ENCODE results near the gene BMPR1A. TPM values are rescaled to one million over a fixed set of nuclear protein-coding genes. Genes with fewer than 3 reads are reported as not detected.

Gene BMPR1A
- total and polyA plus RNA-seq, 4 experiments from 2014 or later: 4.7 to 21.0 (median 10.4) TPM

DNA sequence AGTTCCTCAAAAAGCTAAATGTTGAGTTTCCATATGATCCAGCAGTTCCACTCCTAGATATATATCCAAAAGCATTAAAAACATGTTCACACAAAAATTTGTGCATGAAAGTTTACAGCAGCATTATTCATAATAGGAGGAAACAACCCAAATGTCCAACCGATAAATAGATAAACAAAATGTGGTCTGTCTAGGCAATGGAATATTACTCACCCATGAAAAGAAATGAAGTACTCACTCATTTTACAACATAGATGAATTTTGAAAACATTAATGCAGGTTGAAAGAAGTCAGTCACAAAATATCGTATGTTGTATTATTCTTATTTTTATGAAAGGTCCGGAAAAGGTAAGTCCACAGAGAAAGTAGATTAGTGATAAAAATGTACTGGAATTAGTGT is 34.0 kb downstream of the BMPR1A start:
- H3K27ac Mint-ChIP-seq: no peak overlapping the region
- no peak for DNase-seq
- no peak overlapping the region for H3K4me3 Mint-ChIP-seq
- H3K9me3 ChIP-seq (ENCODE audit: control insufficient read depth in 1 of 2, low read length in 2 of 2): no peaks in the 10 kb centered on the region
- H3K4me1 Mint-ChIP-seq: peaks cover 0 to 10% (median 5%) of the 10 kb centered on the region in 4 donors
- no peaks in the 10 kb centered on the region for H3K4me1 ChIP-seq (ENCODE audit: insufficient read depth, low read length)
- H3K9me3 Mint-ChIP-seq: peaks cover 0 to 7% (median 0%) of the 10 kb centered on the region in 8 donors
- no peaks in the 10 kb centered on the region for H3K36me3 ChIP-seq (ENCODE audit: insufficient read depth, low read length)
- CTCF ChIA-PET (ENCODE audit: partially characterized antibody): interaction anchor here (0.7 kb wide), 1 partner anchor 343 kb away, joined by 3 read pairs; no protein-coding TSS in a partner anchor
- no peaks in the 10 kb centered on the region for H3K27me3 ChIP-seq (ENCODE audit: insufficient read depth, low read length)
- intact Hi-C loops (cut with micrococcal nuclease): no loop called here
- no peak overlapping the region for H3K27ac ChIP-seq (ENCODE audit: low read depth, low read length)
- POLR2A ChIA-PET (ENCODE audit: partially characterized antibody): no interaction called here
- no peaks in the 10 kb centered on the region for H3K27me3 Mint-ChIP-seq
- peaks cover 2 to 8% of the 10 kb centered on the region in 2 donors for H3K36me3 Mint-ChIP-seq
- no peak overlapping the region for H3K4me3 ChIP-seq (ENCODE audit: low read length in 2 of 2)

DNA sequence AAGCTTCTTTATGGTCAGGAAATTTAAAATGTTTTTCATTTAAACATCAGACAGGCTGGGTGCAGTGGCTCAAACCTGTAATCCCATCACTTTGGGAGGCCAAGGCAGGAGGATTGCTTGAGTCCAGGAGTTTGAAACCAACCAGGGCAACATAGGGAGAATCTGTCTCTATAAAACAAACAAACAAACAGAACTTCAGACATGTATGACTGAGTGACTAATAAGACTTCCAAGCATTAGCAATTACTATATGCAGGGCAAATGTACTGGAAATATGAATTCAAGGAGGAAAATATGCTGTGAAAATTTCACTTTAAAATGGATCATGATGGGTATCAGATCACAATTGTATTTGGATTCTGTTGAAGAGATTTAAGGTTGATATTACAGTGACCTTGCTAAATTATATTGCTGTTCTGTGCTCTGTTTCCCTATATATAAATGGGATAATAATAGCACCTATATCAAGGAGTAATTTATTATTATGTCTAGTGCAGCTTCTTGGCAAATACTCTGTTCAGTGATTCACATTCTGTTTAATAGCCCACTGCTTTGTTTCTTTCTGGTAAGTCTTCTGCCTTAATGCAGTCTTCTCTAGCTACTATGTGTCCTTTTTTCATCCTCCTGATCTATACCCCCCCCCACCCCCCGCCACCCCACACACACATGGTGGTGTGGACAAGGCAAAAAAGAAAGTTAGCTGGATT is 36.2 kb downstream of the BMPR1A start:
- Mint-ChIP-seq H3K27me3 (no peaks in the 10 kb centered on the region), H3K4me3 (no peak overlapping the region), H3K36me3 (peaks cover 0 to 1% of the 10 kb centered on the region in 2 donors), H3K4me1 (peaks cover 3 to 12% (median 7%) of the 10 kb centered on the region in 4 donors), H3K9me3 (peaks cover 0 to 3% (median 0%) of the 10 kb centered on the region in 8 donors), H3K27ac (peak overlapping the region in 3 of 7 donors; percentile 36 to 60 (median 50))
- DNase-seq: no peak
- Histone ChIP-seq H3K27me3 (ENCODE audit: insufficient read depth, low read length) (no peaks in the 10 kb centered on the region), H3K4me1 (ENCODE audit: insufficient read depth, low read length) (no peaks in the 10 kb centered on the region), H3K27ac (ENCODE audit: low read depth, low read length) (no peak overlapping the region), H3K36me3 (ENCODE audit: insufficient read depth, low read length) (no peaks in the 10 kb centered on the region), H3K4me3 (ENCODE audit: low read length in 2 of 2) (no peak overlapping the region), H3K9me3 (ENCODE audit: control insufficient read depth in 1 of 2, low read length in 2 of 2) (no peaks in the 10 kb centered on the region)
- intact Hi-C loops (cut with micrococcal nuclease): no loop called here
- POLR2A ChIA-PET (ENCODE audit: partially characterized antibody): no interaction called here
- CTCF ChIA-PET (ENCODE audit: partially characterized antibody): no interaction called here

DNA sequence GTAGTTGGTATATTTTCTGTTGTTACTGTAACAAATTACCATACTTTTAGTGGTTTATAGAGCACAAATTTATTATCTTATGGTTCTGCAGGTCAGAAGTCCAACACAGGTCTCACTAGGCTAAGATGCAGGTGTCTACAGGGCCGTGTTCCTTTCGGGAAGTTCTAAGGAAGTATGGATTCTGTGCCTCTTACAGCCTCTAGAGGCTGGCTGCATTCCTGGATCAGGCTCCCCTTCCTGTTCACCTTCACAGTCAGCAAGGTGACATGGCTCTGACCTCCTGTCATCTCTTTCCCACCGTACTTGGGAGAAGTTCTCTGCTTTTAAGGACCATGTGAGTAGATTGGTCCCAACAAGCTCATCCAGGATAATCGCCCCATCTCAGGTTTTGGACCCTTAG is 37.3 kb downstream of the BMPR1A start:
- DNase-seq: no peak
- Mint-ChIP-seq H3K4me3 (no peak overlapping the region), H3K36me3 (no peaks in the 10 kb centered on the region), H3K9me3 (no peaks in the 10 kb centered on the region), H3K27me3 (no peaks in the 10 kb centered on the region), H3K4me1 (peaks cover 7 to 16% (median 11%) of the 10 kb centered on the region in 4 donors), H3K27ac (peak overlapping the region in 1 of 7 donors; percentile 35)
- peaks cover 4% of the 10 kb centered on the region for H3K4me1 ChIP-seq (ENCODE audit: insufficient read depth, low read length)
- H3K4me3 ChIP-seq (ENCODE audit: low read length in 2 of 2): no peak overlapping the region
- POLR2A ChIA-PET (ENCODE audit: partially characterized antibody): no interaction called here
- no peaks in the 10 kb centered on the region for H3K27me3 ChIP-seq (ENCODE audit: insufficient read depth, low read length)
- CTCF ChIA-PET (ENCODE audit: partially characterized antibody): no interaction called here
- intact Hi-C loops (cut with micrococcal nuclease): no loop called here
- no peaks in the 10 kb centered on the region for H3K36me3 ChIP-seq (ENCODE audit: insufficient read depth, low read length)
- no peaks in the 10 kb centered on the region for H3K9me3 ChIP-seq (ENCODE audit: control insufficient read depth in 1 of 2, low read length in 2 of 2)
- no peak overlapping the region for H3K27ac ChIP-seq (ENCODE audit: low read depth, low read length)

DNA sequence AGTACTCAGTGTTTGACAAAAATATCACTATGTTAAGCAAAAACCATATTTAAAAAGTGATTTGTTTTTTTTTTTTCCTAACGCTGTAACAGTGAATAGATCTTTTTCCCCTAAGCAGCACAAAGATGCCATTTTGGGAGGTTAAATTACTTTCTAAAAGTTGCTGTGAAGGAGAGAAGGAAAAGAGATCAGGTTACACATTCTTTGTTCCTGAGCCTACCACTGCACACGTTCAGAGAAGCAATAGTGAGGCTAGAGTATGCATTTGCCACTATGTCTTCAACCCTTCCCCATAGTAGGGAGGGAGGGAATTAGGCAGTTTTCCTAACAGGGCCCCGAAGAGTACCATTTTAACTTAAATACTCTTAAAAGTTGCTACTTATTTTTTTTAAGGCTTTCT is 38.9 kb downstream of the BMPR1A start:
- ChIA-PET POLR2A (ENCODE audit: partially characterized antibody) (interaction anchor here (0.7 kb wide), 1 partner anchor 1617 kb away, joined by 4 read pairs; no protein-coding TSS in a partner anchor), CTCF (ENCODE audit: partially characterized antibody) (interaction anchor here (1.0 kb wide), 1 partner anchor 154 kb away, joined by 3 read pairs; no protein-coding TSS in a partner anchor)
- peak overlapping the region in 1 of 7 donors; percentile 2 for H3K27ac Mint-ChIP-seq
- intact Hi-C loops (cut with micrococcal nuclease): no loop called here
- Histone ChIP-seq H3K9me3 (ENCODE audit: control insufficient read depth in 1 of 2, low read length in 2 of 2) (no peaks in the 10 kb centered on the region), H3K27ac (ENCODE audit: low read depth, low read length) (no peak overlapping the region), H3K27me3 (ENCODE audit: insufficient read depth, low read length) (no peaks in the 10 kb centered on the region), H3K4me1 (ENCODE audit: insufficient read depth, low read length) (peaks cover 9% of the 10 kb centered on the region), H3K36me3 (ENCODE audit: insufficient read depth, low read length) (no peaks in the 10 kb centered on the region), H3K4me3 (ENCODE audit: low read length in 2 of 2) (no peak overlapping the region)
- no peak overlapping the region for H3K4me3 Mint-ChIP-seq
- no peak for DNase-seq
- H3K36me3 Mint-ChIP-seq: no peaks in the 10 kb centered on the region
- H3K9me3 Mint-ChIP-seq: no peaks in the 10 kb centered on the region
- peaks cover 17 to 22% (median 18%) of the 10 kb centered on the region in 4 donors for H3K4me1 Mint-ChIP-seq
- H3K27me3 Mint-ChIP-seq: no peaks in the 10 kb centered on the region

DNA sequence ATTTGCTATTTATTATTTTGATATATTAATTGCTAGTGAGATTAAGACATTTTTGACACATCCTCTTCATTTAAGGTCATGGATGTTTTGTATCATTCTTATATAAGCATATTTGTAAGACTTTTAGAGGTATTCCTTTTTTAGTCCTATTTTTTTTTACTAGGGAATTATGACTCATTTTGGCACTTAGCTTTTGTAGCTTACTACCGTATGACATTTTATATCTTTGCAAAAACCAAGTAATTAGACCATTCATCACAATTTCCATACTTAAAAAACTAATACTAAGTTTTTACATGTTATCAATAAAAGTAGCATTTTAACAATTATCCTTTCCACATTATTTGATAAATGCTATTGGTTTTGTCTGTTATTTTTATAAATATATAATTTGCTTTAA is 41.6 kb downstream of the BMPR1A start:
- Histone ChIP-seq H3K9me3 (ENCODE audit: control insufficient read depth in 1 of 2, low read length in 2 of 2) (no peaks in the 10 kb centered on the region), H3K27me3 (ENCODE audit: insufficient read depth, low read length) (no peaks in the 10 kb centered on the region), H3K27ac (ENCODE audit: low read depth, low read length) (no peak overlapping the region), H3K36me3 (ENCODE audit: insufficient read depth, low read length) (no peaks in the 10 kb centered on the region), H3K4me3 (ENCODE audit: low read length in 2 of 2) (no peak overlapping the region), H3K4me1 (ENCODE audit: insufficient read depth, low read length) (peaks cover 9% of the 10 kb centered on the region)
- H3K27me3 Mint-ChIP-seq: no peaks in the 10 kb centered on the region
- ChIA-PET CTCF (ENCODE audit: partially characterized antibody) (no interaction called here), POLR2A (ENCODE audit: partially characterized antibody) (no interaction called here)
- H3K4me1 Mint-ChIP-seq: peaks cover 17 to 28% (median 18%) of the 10 kb centered on the region in 4 donors
- H3K27ac Mint-ChIP-seq: no peak overlapping the region
- H3K4me3 Mint-ChIP-seq: no peak overlapping the region
- intact Hi-C loops (cut with micrococcal nuclease): no loop called here
- no peak for DNase-seq
- H3K9me3 Mint-ChIP-seq: no peaks in the 10 kb centered on the region
- peaks cover 0 to 11% of the 10 kb centered on the region in 2 donors for H3K36me3 Mint-ChIP-seq

DNA sequence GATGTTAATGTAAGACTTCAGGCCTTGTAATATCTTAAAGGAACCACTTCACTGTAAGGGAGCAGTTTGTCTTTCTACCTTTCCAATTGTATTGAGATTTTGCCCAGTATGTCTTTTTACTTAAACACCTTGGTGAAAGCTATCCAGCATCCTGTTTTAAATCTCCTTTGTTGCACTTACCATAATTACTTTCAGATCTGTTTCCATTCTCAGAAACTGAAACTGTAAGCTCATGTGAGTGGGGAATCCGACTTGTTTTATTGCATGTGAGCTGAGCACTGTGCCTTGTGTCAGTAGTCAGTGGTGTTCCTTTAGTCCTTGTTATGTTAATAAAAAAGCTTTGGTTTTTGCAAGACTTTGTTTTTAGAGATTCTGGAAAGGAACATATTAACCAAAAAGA is 42.2 kb downstream of the BMPR1A start:
- peaks cover 17 to 27% (median 17%) of the 10 kb centered on the region in 4 donors for H3K4me1 Mint-ChIP-seq
- intact Hi-C loops (cut with micrococcal nuclease): no loop called here
- Histone ChIP-seq H3K9me3 (ENCODE audit: control insufficient read depth in 1 of 2, low read length in 2 of 2) (no peaks in the 10 kb centered on the region), H3K4me3 (ENCODE audit: low read length in 2 of 2) (no peak overlapping the region), H3K27ac (ENCODE audit: low read depth, low read length) (no peak overlapping the region), H3K36me3 (ENCODE audit: insufficient read depth, low read length) (no peaks in the 10 kb centered on the region), H3K4me1 (ENCODE audit: insufficient read depth, low read length) (peaks cover 9% of the 10 kb centered on the region), H3K27me3 (ENCODE audit: insufficient read depth, low read length) (no peaks in the 10 kb centered on the region)
- ChIA-PET CTCF (ENCODE audit: partially characterized antibody) (interaction anchor here (0.8 kb wide), 1 partner anchor 126 kb away, joined by 3 read pairs; no protein-coding TSS in a partner anchor), POLR2A (ENCODE audit: partially characterized antibody) (no interaction called here)
- H3K36me3 Mint-ChIP-seq: peaks cover 0 to 11% of the 10 kb centered on the region in 2 donors
- H3K27ac Mint-ChIP-seq: peak overlapping the region in 1 of 7 donors; percentile 23
- peak in 3 of 5 donors; percentile 3 for DNase-seq
- no peaks in the 10 kb centered on the region for H3K27me3 Mint-ChIP-seq
- no peaks in the 10 kb centered on the region for H3K9me3 Mint-ChIP-seq
- H3K4me3 Mint-ChIP-seq: peak overlapping the region in 4 of 8 donors; percentile 12 to 39 (median 20)

DNA sequence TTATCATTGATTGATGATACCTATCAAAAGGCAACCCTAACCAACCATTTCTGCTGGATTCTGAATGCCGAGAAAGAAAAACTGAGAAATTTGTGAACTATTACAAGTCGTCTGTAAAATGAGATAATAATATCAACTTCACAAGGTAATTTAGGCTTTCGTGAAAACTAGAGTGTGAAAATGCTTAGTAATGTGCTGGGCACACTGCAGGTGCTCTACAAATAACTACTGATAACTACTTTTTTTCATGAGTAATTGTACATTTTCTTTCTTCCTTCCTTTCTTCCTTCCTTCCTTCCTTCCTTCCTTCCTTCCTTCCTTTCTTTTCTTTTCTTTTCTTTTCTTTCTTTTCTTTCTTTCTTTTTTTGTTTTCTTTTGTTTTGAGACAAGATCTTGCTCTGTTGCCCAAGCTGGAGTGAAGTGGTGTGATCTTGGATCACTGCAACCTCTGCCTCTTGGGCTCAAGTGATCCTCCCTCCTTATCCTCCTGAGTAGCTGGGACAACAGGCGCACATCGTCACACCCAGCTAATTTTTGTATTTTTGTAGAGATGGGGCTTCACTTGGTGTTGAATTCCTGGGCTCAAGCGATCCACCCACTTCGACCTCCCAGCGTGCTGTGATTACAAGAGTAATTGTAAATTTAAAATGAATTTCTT is 42.9 kb downstream of the BMPR1A start:
- CTCF ChIA-PET (ENCODE audit: partially characterized antibody): interaction anchor here (0.8 kb wide), 1 partner anchor 126 kb away, joined by 3 read pairs; no protein-coding TSS in a partner anchor
- H3K9me3 Mint-ChIP-seq: no peaks in the 10 kb centered on the region
- Histone ChIP-seq H3K27me3 (ENCODE audit: insufficient read depth, low read length) (no peaks in the 10 kb centered on the region), H3K36me3 (ENCODE audit: insufficient read depth, low read length) (no peaks in the 10 kb centered on the region), H3K9me3 (ENCODE audit: control insufficient read depth in 1 of 2, low read length in 2 of 2) (no peaks in the 10 kb centered on the region), H3K4me1 (ENCODE audit: insufficient read depth, low read length) (peaks cover 9% of the 10 kb centered on the region), H3K4me3 (ENCODE audit: low read length in 2 of 2) (no peak overlapping the region), H3K27ac (ENCODE audit: low read depth, low read length) (no peak overlapping the region)
- H3K27me3 Mint-ChIP-seq: no peaks in the 10 kb centered on the region
- no peak for DNase-seq
- intact Hi-C loops (cut with micrococcal nuclease): no loop called here
- H3K36me3 Mint-ChIP-seq: peaks cover 0 to 11% of the 10 kb centered on the region in 2 donors
- peak overlapping the region in 3 of 7 donors; percentile 29 to 93 (median 84) for H3K27ac Mint-ChIP-seq
- H3K4me3 Mint-ChIP-seq: peak overlapping the region in 3 of 8 donors; percentile 12 to 47 (median 45)
- POLR2A ChIA-PET (ENCODE audit: partially characterized antibody): no interaction called here
- H3K4me1 Mint-ChIP-seq: peaks cover 14 to 27% (median 17%) of the 10 kb centered on the region in 4 donors

Data from CD4-positive, alpha-beta memory T cell (primary cell).